ENCODE data around the gene HSPG2. TPM values are rescaled to one million over a fixed set of nuclear protein-coding genes. Genes with fewer than 3 reads are reported as not detected.

HSPG2 gene
- total RNA-seq, 2 experiments from 2014 or later: 1.6 to 4.7 TPM

- Histone ChIP-seq H3K27ac (ENCODE audit: low read depth, low read length, poor library complexity, severe bottlenecking) (no peak overlapping the region), H3K9me2 (ENCODE audit: insufficient read depth, low read length) (no peaks in the 10 kb centered on the region), H3K4me1 (ENCODE audit: insufficient read depth, low read length, poor library complexity, severe bottlenecking) (no peaks in the 10 kb centered on the region), H2AFZ (ENCODE audit: low read length) (no peak overlapping the region), H3K4me2 (ENCODE audit: low read length) (no peak overlapping the region), H3K9me3 (ENCODE audit: low read length) (no peaks in the 10 kb centered on the region), H3K36me3 (ENCODE audit: insufficient read depth, low read length) (no peaks in the 10 kb centered on the region), H3K79me2 (ENCODE audit: insufficient read depth, low read depth, low read length) (no peaks in the 10 kb centered on the region), H3K4me3 (ENCODE audit: low read depth, low read length, poor library complexity, severe bottlenecking) (no peak overlapping the region), H4K20me1 (ENCODE audit: insufficient read depth, low read length) (no peaks in the 10 kb centered on the region)
- POLR2A ChIA-PET: interaction anchor here (0.8 kb wide), 1 partner anchor 16 kb away, joined by 4 read pairs; no protein-coding TSS in a partner anchor
- intact Hi-C loops (cut with micrococcal nuclease; ENCODE audit: unreplicated experiment): no loop called here
- TF ChIP-seq EZH2phosphoT487 (IDR thresholded peaks at IDR 0.05; ENCODE audit: borderline replicate concordance, low read depth, low read length) (no peak), CTCF (conservative IDR thresholded peaks at IDR 0.05; ENCODE audit: low read length) (no peak)
- CTCF ChIA-PET (ENCODE audit: unreplicated experiment): interaction anchor here (0.5 kb wide), 1 partner anchor 108 kb away, joined by 3 read pairs; no protein-coding TSS in a partner anchor
- BruUV-seq (replicated peaks): no TSS peak
- DNase-seq (ENCODE audit: low spot score): no peak
These were observed 54.2 kb downstream of the HSPG2 start for GRCh38 chr1:21882721-21883415.

GRCh38 chr1:21881250-21881649 is 55.9 kb downstream of the HSPG2 start:
- intact Hi-C loops (cut with micrococcal nuclease; ENCODE audit: unreplicated experiment): no loop called here
- no TSS peak for BruUV-seq (replicated peaks)
- DNase-seq (ENCODE audit: low spot score): no peak
- ChIA-PET POLR2A (interaction anchor here (0.6 kb wide), 1 partner anchor 536 kb away, joined by 5 read pairs; no protein-coding TSS in a partner anchor), CTCF (ENCODE audit: unreplicated experiment) (no interaction called here)
- no peak overlapping the region for H3K4me3 ChIP-seq (ENCODE audit: low read depth, low read length, poor library complexity, severe bottlenecking)
- no peak overlapping the region for H3K4me2 ChIP-seq (ENCODE audit: low read length)
- no peaks in the 10 kb centered on the region for H3K9me3 ChIP-seq (ENCODE audit: low read length)
- H3K4me1 ChIP-seq (ENCODE audit: insufficient read depth, low read length, poor library complexity, severe bottlenecking): no peaks in the 10 kb centered on the region
- H3K36me3 ChIP-seq (ENCODE audit: insufficient read depth, low read length): no peaks in the 10 kb centered on the region
- H2AFZ ChIP-seq (ENCODE audit: low read length): no peak overlapping the region
- H3K79me2 ChIP-seq (ENCODE audit: insufficient read depth, low read depth, low read length): no peaks in the 10 kb centered on the region
- no peaks in the 10 kb centered on the region for H4K20me1 ChIP-seq (ENCODE audit: insufficient read depth, low read length)
- H3K27ac ChIP-seq (ENCODE audit: low read depth, low read length, poor library complexity, severe bottlenecking): no peak overlapping the region
- H3K9me2 ChIP-seq (ENCODE audit: insufficient read depth, low read length): no peaks in the 10 kb centered on the region
- TF ChIP-seq EZH2phosphoT487 (IDR thresholded peaks at IDR 0.05; ENCODE audit: borderline replicate concordance, low read depth, low read length) (no peak), CTCF (conservative IDR thresholded peaks at IDR 0.05; ENCODE audit: low read length) (no peak)

DNA sequence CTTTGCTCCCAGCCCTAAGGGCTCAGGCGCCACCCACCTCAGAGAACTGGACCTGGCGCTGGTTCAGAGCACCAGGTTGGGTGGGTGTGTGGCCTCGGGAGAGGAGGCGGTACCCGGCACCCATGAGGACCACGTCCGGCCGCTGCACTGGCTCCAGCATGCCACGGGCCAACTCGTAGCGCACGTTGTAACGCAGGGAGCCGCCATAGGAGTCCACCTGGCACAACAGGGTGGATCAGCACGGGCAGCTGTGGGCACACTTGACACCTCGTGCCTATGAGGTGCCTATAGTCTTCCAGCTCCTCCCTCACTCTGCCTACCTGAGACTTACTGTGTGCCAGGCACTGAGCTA is 56.5 kb downstream of the HSPG2 start:
- Histone ChIP-seq H3K9me2 (ENCODE audit: insufficient read depth, low read length) (no peaks in the 10 kb centered on the region), H3K4me3 (ENCODE audit: low read depth, low read length, poor library complexity, severe bottlenecking) (no peak overlapping the region), H3K4me2 (ENCODE audit: low read length) (no peak overlapping the region), H3K9me3 (ENCODE audit: low read length) (no peaks in the 10 kb centered on the region), H3K79me2 (ENCODE audit: insufficient read depth, low read depth, low read length) (no peaks in the 10 kb centered on the region), H3K4me1 (ENCODE audit: insufficient read depth, low read length, poor library complexity, severe bottlenecking) (no peaks in the 10 kb centered on the region), H3K27ac (ENCODE audit: low read depth, low read length, poor library complexity, severe bottlenecking) (no peak overlapping the region), H2AFZ (ENCODE audit: low read length) (no peak overlapping the region), H4K20me1 (ENCODE audit: insufficient read depth, low read length) (no peaks in the 10 kb centered on the region), H3K36me3 (ENCODE audit: insufficient read depth, low read length) (no peaks in the 10 kb centered on the region)
- POLR2A ChIA-PET: interaction anchor here (0.6 kb wide), 1 partner anchor 794 kb away, joined by 3 read pairs; no protein-coding TSS in a partner anchor
- TF ChIP-seq CTCF (conservative IDR thresholded peaks at IDR 0.05; ENCODE audit: low read length) (no peak), EZH2phosphoT487 (IDR thresholded peaks at IDR 0.05; ENCODE audit: borderline replicate concordance, low read depth, low read length) (no peak)
- CTCF ChIA-PET (ENCODE audit: unreplicated experiment): no interaction called here
- DNase-seq (ENCODE audit: low spot score): no peak
- intact Hi-C loops (cut with micrococcal nuclease; ENCODE audit: unreplicated experiment): no loop called here
- no TSS peak for BruUV-seq (replicated peaks)
